Transverse colon (tissue), 4 donors: ENCODE data around the gene NFASC.

Source experiments
- CTCF ChIP-seq, 5 experiments: fragments of 200-600 bp in 3 of 5; fragments of 450-650 bp in 2 of 5; sonication (generic) in 3 of 5; IDR thresholded peaks; 1 replicate in 2 of 5; 2 replicates in 3 of 5; pipeline ENCODE4 v1.5.1; 2016 to 2017; ENCODE audit warnings: antibody characterized with exemption in 5 of 5, inconsistent platforms in 3 of 5, mild to moderate bottlenecking in 2 of 5, moderate library complexity in 1 of 5
- EP300 ChIP-seq: sonication (generic); formaldehyde crosslinking; IDR thresholded peaks from one replicate; pipeline ENCODE4 v1.6.1; 2017; ENCODE audit warnings: antibody characterized with exemption, low read depth
- POLR2AphosphoS5 ChIP-seq, 3 donors: sonication (generic); formaldehyde crosslinking; IDR thresholded peaks; one replicate each; pipeline ENCODE4 v1.6.1; 2016; ENCODE audit warnings: antibody characterized with exemption in 3 of 3

DNA sequence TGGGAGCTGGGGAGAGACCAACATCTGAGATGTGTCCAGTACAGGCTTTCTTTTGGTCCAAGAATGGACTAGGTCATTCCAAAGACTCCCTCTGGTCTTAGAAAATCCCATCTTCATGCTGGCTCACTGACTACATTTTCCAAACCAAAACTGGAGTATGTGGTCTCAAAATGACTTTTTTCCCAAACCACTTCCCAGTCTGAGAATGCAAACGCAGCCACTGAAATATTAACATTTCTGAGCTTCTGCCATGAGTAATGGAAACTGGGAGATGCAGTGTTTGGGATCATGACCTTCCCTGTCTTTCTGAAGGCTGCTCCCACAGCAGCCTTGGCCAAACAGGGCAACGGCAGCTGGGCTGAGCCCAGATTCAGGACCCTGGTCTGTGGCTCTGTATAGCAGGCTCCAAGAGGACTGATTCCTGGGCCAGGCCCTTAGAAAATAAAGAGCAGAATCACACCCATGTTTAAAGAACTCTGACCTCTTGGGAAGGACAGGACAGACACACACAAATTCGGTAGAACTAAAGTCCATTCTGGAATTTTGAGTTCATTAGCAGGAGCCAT is 110.3 kb downstream of the NFASC start:
- TF ChIP-seq CTCF (IDR thresholded peaks at IDR 0.05): no peak
- no peak for TF ChIP-seq EP300
- TF ChIP-seq POLR2AphosphoS5 (IDR thresholded peaks at IDR 0.05): no peak
